Psoas muscle (tissue), 8 donors: ENCODE data around the gene DEUP1. TPM values are rescaled to one million over a fixed set of nuclear protein-coding genes. Genes with fewer than 3 reads are reported as not detected.

ENCODE experiments used
- ATAC-seq, 4 donors: fragments of 200-7000 bp; cut with Tn5 transposase; one replicate each; pipeline ENCODE4 v1.9.1; 2020; ENCODE audit warnings: moderate library complexity in 3 of 4, mild to moderate bottlenecking in 2 of 4
- DNase-seq, 2 donors: peaks; one replicate each; pipeline ENCODE4 v3.0.0-alpha.2; 2020
- H3K27ac ChIP-seq: fragments of 200-600 bp; one replicate; pipeline ENCODE4 v1.8.0; 2022
- H3K27me3 ChIP-seq, 3 donors: fragments of 200-600 bp in 1 of 3; one replicate each; pipeline versions ENCODE4 v1.6.1 to v1.8.0; 2013 to 2022; ENCODE audit warnings: low read length in 2 of 3, mild to moderate bottlenecking in 2 of 3, moderate library complexity in 1 of 3; ENCODE audit not compliant: insufficient read depth in 3 of 3
- H3K36me3 ChIP-seq, 2 donors: fragments of 200-600 bp in 1 of 2; one replicate each; pipeline versions ENCODE4 v1.6.1 to v1.8.0; 2013 to 2022; ENCODE audit warnings: low read depth in 1 of 2, mild to moderate bottlenecking in 1 of 2, moderate library complexity in 1 of 2; ENCODE audit not compliant: insufficient read depth in 1 of 2
- H3K4me1 ChIP-seq: fragments of 200-600 bp; one replicate; pipeline ENCODE4 v1.8.0; 2022
- H3K4me3 ChIP-seq: fragments of 200-600 bp; one replicate; pipeline ENCODE4 v1.8.0; 2022; ENCODE audit warnings: mild to moderate bottlenecking
- H3K9me3 ChIP-seq: fragments of 200-600 bp; one replicate; pipeline ENCODE4 v1.8.0; 2022
- CTCF ChIP-seq: fragments of 200-600 bp; IDR thresholded peaks from one replicate; pipeline ENCODE4 v1.8.0; 2022; ENCODE audit warnings: antibody characterized with exemption
- WGBS, 3 donors: extraction: QIAGEN DNeasy Blood & Tissue Kit; methylation state at CpG; one replicate each; pipeline versions ENCODE4 v1.1.6 to v1.1.7; 2013; 5-methylcytosine and 5-hydroxymethylcytosine counted together
- intact Hi-C, 2 donors: fragments of 100-400 bp; cut with DNase I; formaldehyde crosslinking; loops; one replicate each; pipeline versions ENCODE4 v1.11.0 to v1.14.2; 2022
- polyA plus RNA-seq, 3 donors: library from polyadenylated mRNA; stranded (reverse); fragments of 200-250 nt; gene quantifications; one replicate each; pipeline ENCODE4 v1.2.3, GENCODE V29; 2013
- total RNA-seq, 4 donors: library from RNA; stranded (reverse); fragmentation: NEBNext Ultra II Directional in 2 of 4; extraction: Animal tissue kit (Norgen Biotek cat#: 25700) in 2 of 4; gene quantifications; one replicate each; pipeline versions ENCODE4 v1.2.1 to v1.2.4, GENCODE V29; 2021 to 2023
- donor health status: healthy with polysubstance abuse.
- donor health status: DM: no; HTN: no; CAD: no; lungs with moderate emphysema.
- donor health status: Bipolar disorder and iron deficiency.
- donor health status: healthy.
- donor health status: DM: yes; HTN: yes; CAD: no.
- donor health status: DM: no; HTN: no; CAD: no.
- donor health status: DM: no; HTN: no; CAD: no.
- donor health status: DM: yes; HTN: yes; CAD: no.

The DEUP1 gene
- total and polyA plus RNA-seq, 7 donors = not detected

GRCh38 chr11:93394488-93394887 lies 63.9 kb downstream of the DEUP1 start:
- Histone ChIP-seq H3K4me1 (no peaks in the 10 kb centered on the region), H3K4me3 (no peak overlapping the region), H3K27me3 (no peaks in the 10 kb centered on the region), H3K36me3 (no peaks in the 10 kb centered on the region), H3K27ac (no peak overlapping the region), H3K9me3 (no peaks in the 10 kb centered on the region)
- intact Hi-C loops = no loop called here
- DNase-seq (no peak), ATAC-seq (no peak)
- TF ChIP-seq CTCF = no peak

- intact Hi-C loops = no loop called here
- ATAC-seq (no peak), DNase-seq (no peak)
- H3K4me3 ChIP-seq = no peak overlapping the region
- H3K27ac ChIP-seq = no peak overlapping the region
- H3K27me3 ChIP-seq = no peaks in the 10 kb centered on the region
- no peaks in the 10 kb centered on the region for H3K4me1 ChIP-seq
- H3K36me3 ChIP-seq = no peaks in the 10 kb centered on the region
- 63 to 70% (median 66%) methylated on average over 3 of the region's 3 CpGs for WGBS, 3 donors
- no peak for TF ChIP-seq CTCF
- no peaks in the 10 kb centered on the region for H3K9me3 ChIP-seq
Measured at GRCh38 chr11:93396316-93396715, 65.8 kb downstream of the DEUP1 start.

GRCh38 chr11:93403930-93404329 lies 73.4 kb downstream of the DEUP1 start:
- H3K4me1 ChIP-seq = no peaks in the 10 kb centered on the region
- DNase-seq (no peak), ATAC-seq (no peak)
- no peaks in the 10 kb centered on the region for H3K27me3 ChIP-seq
- H3K27ac ChIP-seq = no peak overlapping the region
- WGBS, 3 donors = 81 to 84% (median 82%) methylated on average over 3 of the region's 3 CpGs
- H3K4me3 ChIP-seq = no peak overlapping the region
- no peaks in the 10 kb centered on the region for H3K36me3 ChIP-seq
- TF ChIP-seq CTCF = no peak
- intact Hi-C loops = no loop called here
- no peaks in the 10 kb centered on the region for H3K9me3 ChIP-seq

GRCh38 chr11:93407777-93408401 lies 77.3 kb downstream of the DEUP1 start:
- ATAC-seq (no peak), DNase-seq (no peak)
- intact Hi-C loops = no loop called here
- TF ChIP-seq CTCF = no peak
- Histone ChIP-seq H3K36me3 (no peaks in the 10 kb centered on the region), H3K4me3 (no peak overlapping the region), H3K27me3 (no peaks in the 10 kb centered on the region), H3K4me1 (no peaks in the 10 kb centered on the region), H3K9me3 (no peaks in the 10 kb centered on the region), H3K27ac (no peak overlapping the region)
- WGBS, 3 donors = 57 to 73% (median 66%) methylated on average over 2 of the region's 2 CpGs

- no peak for TF ChIP-seq CTCF
- whole genome bisulfite sequencing, 3 donors = 57 to 64% (median 60%) methylated on average over 3 of the region's 3 CpGs
- no peak for DNase-seq
- H3K9me3 ChIP-seq = no peaks in the 10 kb centered on the region
- intact Hi-C loops = no loop called here
- H3K27ac ChIP-seq = no peak overlapping the region
- no peaks in the 10 kb centered on the region for H3K36me3 ChIP-seq
- no peak overlapping the region for H3K4me3 ChIP-seq
- peaks cover 0 to 2% (median 0%) of the 10 kb centered on the region in 3 donors for H3K27me3 ChIP-seq
- no peak for ATAC-seq
- no peaks in the 10 kb centered on the region for H3K4me1 ChIP-seq
Measured at GRCh38 chr11:93410441-93410840, 79.9 kb downstream of the DEUP1 start.
